Ectodermal cell (in vitro differentiated cells): ENCODE results near the gene SIMC1.
A peak's percentile ranks its signal among the peaks of the same experiment; 100 is the strongest.

Experiments
- H3K27ac ChIP-seq: 2 replicates; pipeline ENCODE4 v1.7.0; 2013; ENCODE audit warnings: mild to moderate bottlenecking, low read depth, low read length; ENCODE audit not compliant: insufficient read depth, poor library complexity, severe bottlenecking
- H3K27me3 ChIP-seq: 2 replicates; pipeline ENCODE4 v1.7.0; 2013; ENCODE audit warnings: mild to moderate bottlenecking, low read length; ENCODE audit not compliant: insufficient read depth, control insufficient read depth, poor library complexity, severe bottlenecking
- H3K36me3 ChIP-seq: one replicate; pipeline ENCODE4 v1.7.0; 2013; ENCODE audit warnings: low read length; ENCODE audit not compliant: control insufficient read depth, insufficient read depth
- H3K4me1 ChIP-seq: one replicate; pipeline ENCODE4 v1.7.0; 2013; ENCODE audit warnings: low read length; ENCODE audit not compliant: control insufficient read depth, insufficient read depth
- H3K4me3 ChIP-seq: 2 replicates; pipeline ENCODE4 v1.7.0; 2013; ENCODE audit warnings: low read depth, low read length, control low read depth; ENCODE audit not compliant: insufficient read depth
- H3K9me3 ChIP-seq: 2 replicates; pipeline ENCODE4 v1.7.0; 2013; ENCODE audit warnings: mild to moderate bottlenecking, low read length, moderate library complexity; ENCODE audit not compliant: control insufficient read depth
- WGBS, 2 experiments: methylation state at CpG; one replicate each; pipeline ENCODE4 v1.1.7; 2013; ENCODE audit warnings: missing lambda C conversion rate in 2 of 2; 5-methylcytosine and 5-hydroxymethylcytosine counted together

The SIMC1 gene

DNA sequence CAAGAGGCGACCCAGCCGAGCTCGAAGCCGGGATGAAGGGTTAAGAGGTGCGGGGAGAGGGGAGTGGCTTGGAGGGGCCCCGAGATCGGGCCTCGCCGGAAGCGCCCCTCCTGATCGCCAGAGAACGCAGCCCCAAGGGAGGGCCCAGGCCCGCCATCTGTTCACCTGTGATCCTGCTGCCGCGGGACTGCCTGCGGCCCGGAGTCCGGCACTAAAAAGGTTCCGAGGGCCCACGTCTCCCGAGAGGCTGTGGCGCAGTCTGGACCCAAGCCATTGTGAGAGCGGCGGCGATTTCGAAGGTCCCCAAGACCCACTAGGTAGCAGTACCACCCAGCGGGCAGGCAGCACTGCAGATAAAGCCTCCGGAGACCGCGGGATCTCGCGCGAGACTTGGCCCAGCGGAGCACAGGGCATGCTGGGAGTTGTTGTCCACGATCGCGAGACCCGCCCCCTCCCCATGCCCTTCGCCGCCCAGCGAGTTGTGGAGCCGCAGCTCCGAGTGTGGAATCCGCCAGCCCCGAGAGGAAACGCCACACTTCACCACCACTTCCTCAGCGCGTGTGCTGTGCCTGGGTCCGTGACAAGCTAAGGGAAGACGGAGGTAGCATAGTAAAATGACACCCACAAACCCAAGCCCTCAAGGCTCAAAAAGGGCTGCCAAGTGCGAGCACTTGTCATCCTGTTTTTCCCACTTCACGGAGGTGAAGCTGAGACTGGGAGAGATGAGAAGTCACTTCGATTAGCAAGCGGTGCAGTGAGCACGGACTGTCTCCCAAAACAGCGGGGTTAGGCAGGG is 123.4 kb downstream of the SIMC1 start, which contains the start of gene KIAA1191:
Gene KIAA1191 (minus strand): TSS at position 328 of the 796 bp plus-strand sequence. CDS start 2,256 bp downstream, outside the sequence.
- 0 to 1% methylated on average over 56 of the region's 56 CpGs for WGBS, 2 experiments
- H3K27ac ChIP-seq = peak within 1 kb of the TSS; percentile 72
- no peaks in the 10 kb centered on the region for H3K4me1 ChIP-seq
- H3K27me3 ChIP-seq = peaks cover 50% of the 10 kb centered on the region
- peak within 1 kb of the TSS; percentile 99 for H3K4me3 ChIP-seq
- peaks cover 7% of the 10 kb centered on the region for H3K36me3 ChIP-seq
- no peaks in the 10 kb centered on the region for H3K9me3 ChIP-seq

DNA sequence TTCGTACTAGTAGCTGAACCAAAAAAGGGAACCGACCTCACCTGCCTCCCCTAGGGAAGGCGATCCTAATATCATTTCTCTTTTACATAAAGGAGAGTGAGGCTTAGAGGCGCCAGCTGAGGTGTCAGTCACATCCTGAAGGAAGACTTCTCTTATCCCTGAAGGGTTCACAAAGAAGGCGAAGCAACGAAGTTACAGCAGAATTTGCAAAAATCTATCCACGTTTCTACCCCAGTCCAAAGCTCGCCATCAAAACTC is 123.9 kb downstream of the SIMC1 start:
- Histone ChIP-seq H3K27ac (no peak overlapping the region), H3K9me3 (no peaks in the 10 kb centered on the region), H3K36me3 (peaks cover 7% of the 10 kb centered on the region), H3K4me1 (no peaks in the 10 kb centered on the region), H3K27me3 (peaks cover 55% of the 10 kb centered on the region), H3K4me3 (peak overlapping the region; percentile 99)
- WGBS, 2 experiments = 51 to 54% methylated on average over 8 of the region's 8 CpGs

GRCh38 chr5:176364765-176365350 is 126.6 kb downstream of the SIMC1 start:
- Histone ChIP-seq H3K36me3 (peaks cover 6% of the 10 kb centered on the region), H3K9me3 (no peaks in the 10 kb centered on the region), H3K4me3 (peak overlapping the region; percentile 70), H3K27me3 (peaks cover 59% of the 10 kb centered on the region), H3K4me1 (no peaks in the 10 kb centered on the region), H3K27ac (no peak overlapping the region)
- WGBS, 2 experiments = 41% methylated on average over 27 to 28 of the region's 28 CpGs

DNA sequence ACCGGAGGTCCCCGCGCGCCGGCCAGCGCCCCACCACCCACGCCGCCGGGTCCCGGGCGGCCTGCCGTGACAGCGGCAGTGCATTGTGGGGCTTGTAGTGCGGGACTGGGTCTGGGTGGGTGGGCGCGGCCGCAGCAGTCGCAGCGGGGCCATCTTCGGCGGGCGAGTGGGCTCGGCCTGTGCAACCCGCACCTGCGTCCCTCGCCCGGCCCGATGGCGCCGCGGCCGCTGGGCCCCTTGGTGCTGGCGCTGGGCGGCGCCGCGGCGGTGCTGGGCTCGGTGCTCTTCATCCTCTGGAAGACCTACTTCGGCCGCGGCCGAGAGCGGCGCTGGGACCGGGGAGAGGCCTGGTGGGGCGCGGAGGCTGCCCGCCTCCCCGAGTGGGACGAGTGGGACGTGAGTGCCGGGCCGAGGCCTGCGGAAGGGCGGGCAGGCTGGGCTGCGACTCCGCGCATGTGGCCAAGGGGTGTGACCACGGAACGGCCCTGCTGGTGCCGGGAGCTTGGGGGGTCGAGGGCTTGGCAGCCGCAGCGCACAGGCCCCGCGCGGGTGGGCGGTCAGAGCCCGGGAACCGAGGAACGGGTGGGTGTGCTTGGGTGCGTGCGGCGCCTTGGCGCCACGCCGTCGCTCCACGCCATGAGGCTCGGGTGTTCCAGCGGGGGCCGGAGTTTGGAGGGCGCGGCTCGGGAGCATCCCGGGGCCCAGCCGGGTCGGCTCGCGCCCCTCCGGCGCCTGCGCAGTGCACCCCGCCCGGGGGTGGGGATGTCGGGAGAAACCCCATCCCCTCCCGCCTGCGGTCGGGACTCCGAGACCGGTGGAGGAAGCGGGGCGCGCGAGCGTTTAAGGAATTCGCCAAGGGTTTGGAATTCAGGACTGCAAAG is 127.4 kb downstream of the SIMC1 start, which contains the start of gene ARL10:
Gene ARL10 (plus strand): TSS at position 137 of the 881 bp plus-strand sequence. CDS start 77 bp downstream, at position 214.
- peak within 1 kb of the TSS; percentile 70 for H3K4me3 ChIP-seq
- H3K27ac ChIP-seq = no peak within 1 kb of the TSS
- no peaks in the 10 kb centered on the region for H3K4me1 ChIP-seq
- peaks cover 59% of the 10 kb centered on the region for H3K27me3 ChIP-seq
- H3K9me3 ChIP-seq = no peaks in the 10 kb centered on the region
- WGBS, 2 experiments = 0% methylated on average over 108 of the region's 108 CpGs
- H3K36me3 ChIP-seq = peaks cover 6% of the 10 kb centered on the region

DNA sequence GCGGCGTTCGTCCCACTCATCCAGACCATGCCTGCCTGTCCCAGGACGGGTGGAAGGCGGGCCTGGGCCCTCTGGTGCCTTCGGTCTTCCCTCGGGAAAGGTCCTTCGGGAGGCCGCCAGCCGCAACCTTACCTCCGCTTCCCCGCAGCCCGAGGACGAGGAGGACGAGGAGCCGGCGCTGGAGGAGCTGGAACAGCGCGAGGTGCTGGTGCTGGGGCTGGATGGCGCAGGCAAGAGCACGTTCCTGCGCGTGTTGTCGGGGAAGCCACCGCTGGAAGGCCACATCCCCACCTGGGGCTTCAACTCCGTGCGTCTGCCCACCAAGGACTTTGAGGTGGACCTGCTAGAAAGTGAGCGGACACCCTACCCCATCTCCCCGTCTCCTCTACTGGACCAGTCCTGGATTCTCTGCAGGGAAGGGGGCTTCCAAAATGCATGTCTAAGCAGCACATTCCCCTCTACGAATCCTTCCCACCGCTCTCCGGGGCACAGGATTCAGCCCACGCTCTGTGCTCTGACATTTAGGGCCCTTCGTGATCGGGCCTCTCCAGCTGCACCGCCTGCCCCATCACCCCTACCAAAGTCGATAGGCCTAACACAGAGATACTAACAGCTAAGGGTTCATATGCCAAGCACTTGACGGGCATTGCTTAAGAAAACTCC is 128.1 kb downstream of the SIMC1 start:
- Histone ChIP-seq H3K4me3 (peak overlapping the region; percentile 70), H3K9me3 (no peaks in the 10 kb centered on the region), H3K27ac (no peak overlapping the region), H3K27me3 (peaks cover 59% of the 10 kb centered on the region), H3K36me3 (peaks cover 6% of the 10 kb centered on the region), H3K4me1 (no peaks in the 10 kb centered on the region)
- WGBS, 2 experiments = 30% methylated on average over 38 of the region's 38 CpGs

DNA sequence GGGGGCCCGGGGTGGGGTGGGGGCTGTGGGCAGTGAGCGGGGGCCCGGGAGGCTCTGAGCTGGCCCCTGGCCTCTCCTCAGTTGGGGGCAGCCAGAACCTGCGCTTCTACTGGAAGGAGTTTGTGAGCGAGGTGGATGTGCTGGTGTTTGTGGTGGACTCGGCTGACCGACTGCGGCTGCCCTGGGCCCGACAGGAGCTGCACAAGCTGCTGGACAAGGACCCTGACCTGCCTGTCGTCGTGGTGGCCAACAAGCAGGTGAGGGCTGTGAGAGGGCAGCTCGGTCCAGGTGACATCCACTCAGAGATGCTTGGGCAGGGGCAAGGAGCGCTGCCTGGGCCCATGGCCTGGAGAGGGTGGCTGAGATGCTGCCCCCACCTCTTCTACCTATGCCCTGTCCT is 130.5 kb downstream of the SIMC1 start:
- Histone ChIP-seq H3K9me3 (no peaks in the 10 kb centered on the region), H3K27me3 (peaks cover 38% of the 10 kb centered on the region), H3K36me3 (peaks cover 6% of the 10 kb centered on the region), H3K4me3 (no peak overlapping the region), H3K27ac (no peak overlapping the region), H3K4me1 (no peaks in the 10 kb centered on the region)
- 92 to 95% methylated on average over 13 of the region's 13 CpGs for WGBS, 2 experiments

- Histone ChIP-seq H3K4me1 (no peaks in the 10 kb centered on the region), H3K27me3 (peaks cover 24% of the 10 kb centered on the region), H3K9me3 (no peaks in the 10 kb centered on the region), H3K36me3 (peaks cover 6% of the 10 kb centered on the region), H3K27ac (no peak overlapping the region), H3K4me3 (no peak overlapping the region)
- WGBS, 2 experiments = 92 to 94% methylated on average over 8 of the region's 8 CpGs
Measured at GRCh38 chr5:176369934-176370711, 131.9 kb downstream of the SIMC1 start.

DNA sequence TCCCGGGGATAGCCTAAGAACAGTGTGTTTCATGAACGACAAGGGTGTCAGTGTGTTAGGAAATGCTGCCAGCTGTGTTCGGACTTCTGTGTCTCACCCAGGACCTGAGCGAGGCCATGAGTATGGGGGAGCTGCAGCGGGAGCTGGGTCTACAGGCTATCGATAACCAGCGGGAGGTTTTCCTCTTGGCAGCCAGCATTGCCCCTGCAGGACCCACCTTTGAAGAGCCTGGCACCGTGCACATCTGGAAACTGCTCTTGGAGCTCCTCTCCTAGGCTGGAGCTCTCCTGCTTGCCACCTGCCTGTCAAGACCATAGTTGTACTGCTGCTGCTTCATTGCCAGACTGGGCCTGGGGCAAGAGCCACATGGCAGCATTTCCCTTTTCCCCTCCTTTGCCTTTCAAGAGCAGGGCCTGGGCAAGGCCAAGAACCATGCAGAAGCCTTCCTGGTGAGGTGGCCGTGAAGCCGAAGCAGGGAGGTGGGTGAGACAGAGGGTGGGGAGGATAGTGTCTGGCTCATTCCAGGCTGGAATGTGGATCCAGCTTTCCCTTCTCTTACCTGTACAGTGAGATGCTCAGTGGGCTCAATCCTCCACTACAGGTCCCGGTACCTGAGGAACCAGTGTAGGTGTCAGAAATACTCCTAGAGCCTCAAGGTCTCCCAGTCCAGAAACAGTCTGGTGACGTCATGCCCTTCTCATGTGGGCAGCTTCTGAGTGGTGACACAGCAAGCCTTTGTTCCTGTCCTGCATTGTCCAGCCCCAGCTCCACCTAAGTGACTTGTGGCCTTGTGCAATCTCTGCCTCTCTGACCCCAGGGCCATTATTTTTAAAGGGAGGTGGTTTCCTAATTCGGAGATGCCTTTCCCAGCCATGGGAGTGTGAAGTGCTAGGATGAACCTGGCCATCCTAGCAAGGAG is 133.7 kb downstream of the SIMC1 start:
- Histone ChIP-seq H3K4me3 (no peak overlapping the region), H3K9me3 (no peaks in the 10 kb centered on the region), H3K27ac (no peak overlapping the region), H3K36me3 (peaks cover 6% of the 10 kb centered on the region), H3K27me3 (peaks cover 6% of the 10 kb centered on the region), H3K4me1 (no peaks in the 10 kb centered on the region)
- 93 to 94% methylated on average over 13 of the region's 13 CpGs for WGBS, 2 experiments
